Activated CD8-positive, alpha-beta T cell treated with anti-CD3 and anti-CD28 coated beads for 36 hours (primary cell): ENCODE results near the gene BRAT1. TPM values are rescaled to one million over a fixed set of nuclear protein-coding genes. Genes with fewer than 3 reads are reported as not detected.

Experiments
- ATAC-seq: fragments of 200-7000 bp; cut with Tn5 transposase; one replicate; pipeline ENCODE4 v1.10.0; 2021; ENCODE audit warnings: mild to moderate bottlenecking, moderate library complexity
- CTCF ChIA-PET: fragments of 350-600 bp; sonication (Branson Sonifier 250); formaldehyde crosslinking; loops from one replicate; lab custom pipeline; 2021; ENCODE audit warnings: antibody characterized with exemption; lab: Charles Lee
- POLR2A ChIA-PET: fragments of 350-600 bp; sonication (Branson Sonifier 250); formaldehyde crosslinking; loops from one replicate; lab custom pipeline; 2021; ENCODE audit warnings: antibody characterized with exemption; lab: Charles Lee
- DNase-seq: peaks from one replicate; pipeline ENCODE4 v3.0.0-alpha.2; 2020
- H3K27ac Mint-ChIP-seq: one replicate; pipeline ENCODE4 v1.8.0; 2021; ENCODE audit warnings: mild to moderate bottlenecking, mixed read lengths
- H3K27me3 Mint-ChIP-seq: one replicate; pipeline ENCODE4 v1.8.0; 2021; ENCODE audit warnings: mixed read lengths
- H3K36me3 Mint-ChIP-seq: one replicate; pipeline ENCODE4 v1.8.0; 2021; ENCODE audit warnings: low read depth, mixed read lengths
- H3K4me1 Mint-ChIP-seq: one replicate; pipeline ENCODE4 v1.8.0; 2021; ENCODE audit warnings: low read depth, mixed read lengths
- H3K4me3 Mint-ChIP-seq: one replicate; pipeline ENCODE4 v1.8.0; 2021; ENCODE audit warnings: mild to moderate bottlenecking, moderate library complexity, mixed read lengths
- H3K9me3 Mint-ChIP-seq: one replicate; pipeline ENCODE4 v1.8.0; 2021; ENCODE audit warnings: mixed read lengths
- CTCF ChIP-seq: fragments of 200-600 bp; IDR thresholded peaks from one replicate; pipeline ENCODE4 v1.8.0; 2022; ENCODE audit warnings: antibody characterized with exemption, mild to moderate bottlenecking
- intact Hi-C: fragments of 100-400 bp; cut with micrococcal nuclease; formaldehyde crosslinking; loops from one replicate; pipeline ENCODE4 v1.10.0; 2022
- total RNA-seq, 2 experiments: library from RNA; stranded (reverse); gene quantifications; one replicate each; pipeline ENCODE4 v1.2.3, GENCODE V29; 2021

BRAT1 gene
- total RNA-seq, 2 experiments from 2014 or later = 30.9 to 32.6 TPM

GRCh38 chr7:2559283-2559950, 4.1 kb upstream of the BRAT1 start:
- no peak for TF ChIP-seq CTCF
- H3K4me1 Mint-ChIP-seq = peaks cover 23% of the 10 kb centered on the region
- no peaks in the 10 kb centered on the region for H3K27me3 Mint-ChIP-seq
- intact Hi-C loops = loop anchor here (10.0 kb wide), 1 partner anchor 75 kb away; the partner anchor contains the start of gene TTYH3
- ChIA-PET CTCF (interaction anchor here (1.0 to 1.5 kb wide), 3 partner anchors 12 to 91 kb away, joined by 3 to 4 read pairs (median 3); no protein-coding TSS in a partner anchor), POLR2A (interaction anchor here (0.9 to 3.0 kb wide), 7 partner anchors 12 to 154 kb away, joined by 3 to 9 read pairs (median 3); no protein-coding TSS in a partner anchor)
- H3K4me3 Mint-ChIP-seq = peak overlapping the region; percentile 76
- H3K9me3 Mint-ChIP-seq = no peaks in the 10 kb centered on the region
- DNase-seq = peak; percentile 45
- H3K36me3 Mint-ChIP-seq = no peaks in the 10 kb centered on the region
- ATAC-seq = peak; percentile 8
- H3K27ac Mint-ChIP-seq = no peak overlapping the region

- ATAC-seq = peak; percentile 50
- intact Hi-C loops = loop anchor here (10.0 kb wide), 1 partner anchor 76 kb away; the partner anchor contains the start of gene TTYH3
- no peak for TF ChIP-seq CTCF
- Mint-ChIP-seq H3K36me3 (peaks cover 3% of the 10 kb centered on the region), H3K4me1 (peaks cover 30% of the 10 kb centered on the region), H3K9me3 (no peaks in the 10 kb centered on the region), H3K27me3 (no peaks in the 10 kb centered on the region), H3K27ac (peak within 1 kb of the TSS; percentile 59), H3K4me3 (peak within 1 kb of the TSS; percentile 76)
- peak; percentile 92 for DNase-seq
- POLR2A ChIA-PET = interaction anchor here (0.9 to 3.0 kb wide), 7 partner anchors 11 to 153 kb away, joined by 3 to 9 read pairs (median 3); no protein-coding TSS in a partner anchor
- CTCF ChIA-PET = interaction anchor here (1.0 to 1.5 kb wide), 2 partner anchors 11 to 81 kb away, joined by 3 read pairs; no protein-coding TSS in a partner anchor
Observed at GRCh38 chr7:2558629-2559282, 3.4 kb upstream of the BRAT1 start, which contains the start of gene IQCE. IQCE (plus strand) TSS chr7:2558979; CDS start chr7:2559182, 203 bp downstream.

GRCh38 chr7:2554661-2555111, 638 bp downstream of the BRAT1 start:
- CTCF ChIA-PET = interaction anchor here (0.9 to 1.0 kb wide), 2 partner anchors 8 to 26 kb away, joined by 3 read pairs; no protein-coding TSS in a partner anchor
- H3K36me3 Mint-ChIP-seq = peaks cover 22% of the 10 kb centered on the region
- intact Hi-C loops = loop anchor here (10.0 kb wide), 1 partner anchor 80 kb away; the partner anchor contains the start of gene TTYH3
- TF ChIP-seq CTCF = no peak
- no peak for ATAC-seq
- peaks cover 33% of the 10 kb centered on the region for H3K4me1 Mint-ChIP-seq
- POLR2A ChIA-PET = interaction anchor here (0.7 to 0.8 kb wide), 3 partner anchors 13 to 44 kb away, joined by 3 to 5 read pairs (median 4); no protein-coding TSS in a partner anchor
- H3K27ac Mint-ChIP-seq = peak overlapping the region; percentile 95
- no peaks in the 10 kb centered on the region for H3K27me3 Mint-ChIP-seq
- no peak for DNase-seq
- H3K4me3 Mint-ChIP-seq = peak overlapping the region; percentile 88
- H3K9me3 Mint-ChIP-seq = no peaks in the 10 kb centered on the region

GRCh38 chr7:2553831-2554581, 1.3 kb downstream of the BRAT1 start:
- no peak for TF ChIP-seq CTCF
- no peak for ATAC-seq
- Mint-ChIP-seq H3K4me1 (peaks cover 35% of the 10 kb centered on the region), H3K27me3 (no peaks in the 10 kb centered on the region), H3K4me3 (peak overlapping the region; percentile 88), H3K9me3 (no peaks in the 10 kb centered on the region), H3K27ac (peak overlapping the region; percentile 95), H3K36me3 (peaks cover 27% of the 10 kb centered on the region)
- intact Hi-C loops = loop anchor here (10.0 kb wide), 1 partner anchor 81 kb away; the partner anchor contains the start of gene TTYH3
- POLR2A ChIA-PET = interaction anchor here (0.7 to 0.8 kb wide), 3 partner anchors 12 to 44 kb away, joined by 3 to 5 read pairs (median 4); no protein-coding TSS in a partner anchor
- CTCF ChIA-PET = interaction anchor here (0.9 to 1.5 kb wide), 4 partner anchors 9 to 156 kb away, joined by 3 read pairs; no protein-coding TSS in a partner anchor
- no peak for DNase-seq
